SU-DHL-6 (cell line): Measurements from ENCODE around the gene UGGT2.

Experiments
- CTCF ChIP-seq: fragments of 200-600 bp; sonication (generic); IDR thresholded peaks from one replicate; pipeline ENCODE4 v1.5.1; 2017; ENCODE audit warnings: antibody characterized with exemption, mild to moderate bottlenecking, low read length, moderate library complexity; ENCODE audit not compliant: insufficient read depth, poor library complexity, severe bottlenecking
- EZH2phosphoT487 ChIP-seq: fragments of 200-600 bp; sonication (generic), shearing (Covaris generic); conservative IDR thresholded peaks from 2 replicates; pipeline ENCODE4 v1.6.1; 2018; ENCODE audit warnings: mild to moderate bottlenecking, antibody characterized with exemption, low read length, moderate library complexity, mixed read lengths

DNA sequence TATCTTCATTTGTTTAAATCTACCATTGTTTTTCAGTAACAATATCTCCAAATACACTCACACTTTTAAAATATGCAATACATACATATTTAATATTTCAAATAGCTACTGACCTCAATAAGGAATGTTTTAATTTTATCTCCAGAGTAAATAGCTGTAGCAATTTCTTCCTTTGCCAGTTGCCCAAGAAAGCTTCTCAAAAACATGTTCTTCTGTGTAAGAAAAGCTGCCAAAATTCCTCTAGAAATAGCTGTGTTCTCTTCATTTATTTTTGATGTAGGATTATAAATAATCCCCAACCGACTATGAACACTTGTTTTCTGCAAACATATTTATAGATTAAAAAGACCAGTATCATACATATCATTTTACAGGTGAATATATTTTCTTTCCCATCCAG, 150.5 kb downstream of the UGGT2 start:
- TF ChIP-seq CTCF (no peak), EZH2phosphoT487 (no peak)
